Stimulated activated naive CD8-positive, alpha-beta T cell treated with anti-CD3 and anti-CD28 coated beads, Interleukin-15, amount 100 ng/mL, for 72 hours (primary cell): ENCODE measurements around the gene FKBP1A.
"Not testable (repeated sequence)": the region's sequence is repeated elsewhere in the genome, so short reads cannot be mapped to it uniquely, and the experiment has no call there.

Source experiments
- ATAC-seq: fragments of 150-1000 bp; cut with Tn5 transposase; 2 replicates; pipeline ENCODE4 v1.10.0; 2021; ENCODE audit warnings: mild to moderate bottlenecking, moderate library complexity
- DNase-seq, 2 donors: peaks; one replicate each; pipeline ENCODE4 v3.0.0; 2021 to 2022
- H3K27ac Mint-ChIP-seq, 2 donors: one replicate each; pipeline ENCODE4 v1.8.0; 2022; ENCODE audit warnings: mild to moderate bottlenecking in 2 of 2, mixed read lengths in 2 of 2, moderate library complexity in 2 of 2
- H3K27me3 Mint-ChIP-seq: one replicate; pipeline ENCODE4 v1.8.0; 2022; ENCODE audit warnings: mixed read lengths
- H3K4me1 Mint-ChIP-seq: one replicate; pipeline ENCODE4 v1.8.0; 2022; ENCODE audit warnings: mild to moderate bottlenecking, mixed read lengths
- H3K4me3 Mint-ChIP-seq, 2 donors: one replicate each; pipeline ENCODE4 v1.8.0; 2022; ENCODE audit warnings: mild to moderate bottlenecking in 2 of 2, mixed read lengths in 2 of 2, moderate library complexity in 1 of 2
- H3K9me3 Mint-ChIP-seq, 2 donors: one replicate each; pipeline ENCODE4 v1.8.0; 2022; ENCODE audit warnings: mixed read lengths in 2 of 2

FKBP1A gene

GRCh38 chr20:1423625-1424106, 30.8 kb upstream of the FKBP1A start:
- no peak overlapping the region for H3K4me3 Mint-ChIP-seq
- H3K27ac Mint-ChIP-seq: no peak overlapping the region
- DNase-seq (no peak), ATAC-seq (peak; percentile 40)
- peaks cover 10 to 18% of the 10 kb centered on the region in 2 donors for H3K9me3 Mint-ChIP-seq
- H3K27me3 Mint-ChIP-seq: no peaks in the 10 kb centered on the region
- H3K4me1 Mint-ChIP-seq: peaks cover 13% of the 10 kb centered on the region

DNA sequence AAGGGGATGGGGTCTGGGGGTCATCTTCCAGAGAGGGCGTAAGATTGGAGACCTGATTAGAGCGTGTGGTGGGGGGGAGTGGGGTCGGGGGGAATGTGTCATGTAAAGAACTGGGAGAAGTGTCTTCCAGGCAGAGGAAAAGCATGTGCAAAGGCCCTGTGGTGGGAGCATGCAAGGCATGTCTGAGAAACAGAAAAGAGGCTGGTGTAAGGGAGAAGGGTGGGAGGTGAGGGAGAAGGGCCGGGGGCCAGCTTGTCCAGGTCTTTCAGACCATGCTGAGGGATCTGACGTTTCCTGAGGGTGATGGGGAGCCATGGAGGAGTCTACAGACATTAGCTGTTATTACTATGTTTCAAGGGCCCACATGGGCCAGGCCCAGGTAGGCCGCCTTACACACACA, 30.4 kb upstream of the FKBP1A start:
- H3K4me1 Mint-ChIP-seq: peaks cover 13% of the 10 kb centered on the region

DNA sequence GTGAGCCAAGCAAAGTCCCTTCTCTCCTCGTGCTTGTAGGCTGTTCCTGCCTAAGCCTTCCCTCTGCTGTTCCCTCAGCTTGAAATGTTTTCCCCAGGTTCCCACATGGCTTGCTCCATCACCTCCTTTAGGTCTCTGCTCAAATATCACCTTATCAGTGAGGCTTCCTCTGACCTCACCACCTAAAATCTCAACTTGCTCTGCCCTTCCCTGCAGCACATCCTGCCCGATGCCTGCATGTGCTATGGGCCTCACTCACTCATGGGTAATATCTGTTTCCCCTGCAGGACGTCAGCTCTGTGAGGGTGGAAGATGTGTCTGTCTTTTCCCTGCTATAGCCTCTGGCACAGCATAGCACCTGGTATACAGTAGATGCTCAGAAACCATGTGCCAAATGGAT, 29.9 kb upstream of the FKBP1A start:
- Mint-ChIP-seq H3K27ac (peak overlapping the region in 1 of 2 donors; percentile 70), H3K27me3 (no peaks in the 10 kb centered on the region), H3K4me3 (no peak overlapping the region), H3K9me3 (peaks cover 10 to 24% of the 10 kb centered on the region in 2 donors), H3K4me1 (peaks cover 13% of the 10 kb centered on the region)
- ATAC-seq (no peak), DNase-seq (no peak)

More for the DNA sequence above, 30.4 kb upstream of the FKBP1A start:
- Mint-ChIP-seq H3K27ac (peak overlapping the region in 1 of 2 donors; percentile 70), H3K27me3 (no peaks in the 10 kb centered on the region), H3K4me3 (no peak overlapping the region), H3K9me3 (peaks cover 10 to 23% of the 10 kb centered on the region in 2 donors)
- DNase-seq: no peak
- ATAC-seq: no peak

- Mint-ChIP-seq H3K4me1 (peaks cover 12% of the 10 kb centered on the region), H3K9me3 (peaks cover 10 to 24% of the 10 kb centered on the region in 2 donors), H3K27me3 (no peaks in the 10 kb centered on the region), H3K27ac (no peak overlapping the region), H3K4me3 (no peak overlapping the region)
- ATAC-seq (no peak), DNase-seq (no peak)
Measured at GRCh38 chr20:1420066-1420465, 27.2 kb upstream of the FKBP1A start.

DNA sequence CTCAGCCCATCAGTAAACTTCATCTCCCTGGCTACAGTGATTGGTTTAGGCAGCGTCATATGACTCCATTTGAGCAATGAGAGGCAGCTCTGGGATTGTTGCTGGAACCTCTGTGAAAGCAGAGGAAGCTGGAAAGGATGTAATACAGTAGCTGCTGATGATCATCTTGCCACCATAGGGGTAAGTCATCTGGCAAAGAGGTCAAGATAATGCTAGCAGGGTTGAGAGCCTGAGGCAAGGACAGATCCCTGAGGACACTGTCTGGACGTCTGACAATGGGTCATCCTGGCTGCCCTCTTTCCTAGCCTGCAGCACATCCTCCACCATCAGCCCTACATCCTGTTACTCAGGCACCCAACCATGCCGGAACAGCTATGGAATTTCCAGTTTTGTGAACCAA, 25.5 kb upstream of the FKBP1A start:
- Mint-ChIP-seq H3K4me1 (peaks cover 12% of the 10 kb centered on the region), H3K27ac (no peak overlapping the region), H3K27me3 (no peaks in the 10 kb centered on the region), H3K4me3 (no peak overlapping the region), H3K9me3 (peaks cover 10 to 24% of the 10 kb centered on the region in 2 donors)
- ATAC-seq (no peak), DNase-seq (no peak)

DNA sequence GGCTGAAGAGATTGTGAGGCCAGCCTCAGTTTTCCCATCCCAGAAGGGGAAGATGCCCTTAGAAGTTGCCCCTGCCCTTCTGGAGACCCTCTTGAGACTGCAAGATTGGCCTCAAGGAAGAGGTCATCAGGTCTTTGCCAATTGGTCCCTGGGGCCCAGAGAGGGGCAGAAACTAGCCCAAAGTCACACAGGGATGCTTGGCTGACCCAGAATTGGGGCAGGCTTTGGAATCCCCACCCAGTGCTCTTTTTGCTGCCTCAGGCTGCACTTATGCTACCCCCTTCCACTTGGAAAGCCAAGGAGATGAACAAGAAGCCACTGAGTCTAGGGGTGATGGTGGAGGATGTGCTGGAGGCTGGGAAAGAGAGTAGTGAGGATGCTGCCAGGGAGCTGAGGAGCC, 24.9 kb upstream of the FKBP1A start:
- Mint-ChIP-seq H3K4me1 (peaks cover 12% of the 10 kb centered on the region), H3K27ac (no peak overlapping the region), H3K27me3 (no peaks in the 10 kb centered on the region), H3K9me3 (peaks cover 10 to 24% of the 10 kb centered on the region in 2 donors), H3K4me3 (no peak overlapping the region)
- no peak for DNase-seq
- no peak for ATAC-seq

DNA sequence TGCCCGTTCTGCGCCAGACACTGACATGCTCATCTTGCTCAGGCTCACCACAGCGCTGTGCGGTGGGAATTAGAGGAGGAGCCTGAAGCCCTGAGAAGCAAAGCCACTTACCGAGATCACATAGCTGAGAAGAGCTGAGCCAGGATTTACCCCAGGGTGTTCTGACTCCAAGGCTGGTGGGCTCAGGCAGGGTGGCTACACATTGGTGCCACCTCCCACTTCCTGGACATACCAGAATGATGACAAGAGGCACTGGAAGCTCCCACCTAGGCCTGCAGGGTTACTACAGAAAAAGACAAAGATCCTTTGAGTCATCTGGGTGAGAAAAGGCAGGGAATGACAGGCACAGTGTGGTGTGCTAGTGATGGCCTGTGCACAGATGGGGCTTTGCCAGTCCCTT, 24.4 kb upstream of the FKBP1A start:
- Mint-ChIP-seq H3K27me3 (no peaks in the 10 kb centered on the region), H3K27ac (no peak overlapping the region), H3K4me3 (no peak overlapping the region), H3K4me1 (peaks cover 12% of the 10 kb centered on the region), H3K9me3 (peaks cover 10 to 24% of the 10 kb centered on the region in 2 donors)
- no peak for ATAC-seq
- DNase-seq: no peak

GRCh38 chr20:1415667-1416468, 23.0 kb upstream of the FKBP1A start:
- no peak overlapping the region for H3K27ac Mint-ChIP-seq
- no peak for DNase-seq
- peak; percentile 76 for ATAC-seq
- H3K4me3 Mint-ChIP-seq: no peak overlapping the region
- peaks cover 12% of the 10 kb centered on the region for H3K4me1 Mint-ChIP-seq
- peaks cover 10 to 22% of the 10 kb centered on the region in 2 donors for H3K9me3 Mint-ChIP-seq
- H3K27me3 Mint-ChIP-seq: no peaks in the 10 kb centered on the region

DNA sequence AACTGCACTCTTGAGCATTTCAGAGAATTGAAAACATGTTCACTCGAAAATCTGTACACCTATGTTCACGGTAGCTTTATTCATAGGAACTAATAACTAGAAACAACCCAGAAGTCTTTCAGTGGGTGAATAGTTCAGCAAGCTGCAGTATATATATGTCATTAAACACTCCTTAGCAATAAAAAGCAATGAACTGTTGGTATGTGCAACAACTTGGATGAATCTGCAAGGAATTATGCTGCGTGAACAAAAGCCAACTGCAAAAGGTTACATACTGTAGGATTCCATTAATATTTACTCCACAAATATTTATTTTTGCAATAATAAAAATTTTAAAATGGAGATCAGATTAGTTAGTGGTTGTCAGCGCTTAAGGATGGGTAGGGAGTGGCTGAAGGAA, 22.1 kb upstream of the FKBP1A start:
- Mint-ChIP-seq H3K27me3 (no peaks in the 10 kb centered on the region), H3K27ac (no peak overlapping the region), H3K4me1 (peaks cover 12% of the 10 kb centered on the region), H3K9me3 (peaks cover 6 to 13% of the 10 kb centered on the region in 2 donors), H3K4me3 (no peak overlapping the region)
- no peak for DNase-seq
- no peak for ATAC-seq

DNA sequence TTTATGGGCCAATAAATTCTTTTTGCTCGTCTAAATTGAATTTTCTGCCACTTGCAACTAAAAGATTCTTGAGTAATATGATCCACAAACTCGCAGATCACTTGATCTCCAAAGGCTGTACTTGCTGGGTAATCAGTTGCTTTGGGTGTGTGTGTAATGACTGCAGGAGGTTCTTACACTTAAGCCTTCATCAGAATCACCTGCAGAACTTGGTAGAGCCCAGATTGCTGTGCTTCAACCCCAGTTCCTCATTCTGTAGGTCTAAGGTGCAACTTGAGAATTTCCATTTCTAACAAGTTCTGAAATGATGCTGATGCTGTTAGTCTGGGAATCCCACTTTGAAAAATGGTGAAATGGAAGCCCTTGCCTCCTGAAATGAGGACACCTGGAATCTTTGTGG, 12.9 kb upstream of the FKBP1A start:
- H3K27me3 Mint-ChIP-seq: no peaks in the 10 kb centered on the region
- peaks cover 7% of the 10 kb centered on the region for H3K4me1 Mint-ChIP-seq
- no peak for ATAC-seq
- H3K27ac Mint-ChIP-seq: no peak overlapping the region
- no peak for DNase-seq
- H3K4me3 Mint-ChIP-seq: no peak overlapping the region
- H3K9me3 Mint-ChIP-seq: peaks cover 0 to 9% of the 10 kb centered on the region in 2 donors

- H3K4me1 Mint-ChIP-seq: peaks cover 7% of the 10 kb centered on the region
- H3K4me3 Mint-ChIP-seq: no peak overlapping the region
- DNase-seq (no peak), ATAC-seq (no peak)
- H3K27me3 Mint-ChIP-seq: no peaks in the 10 kb centered on the region
- H3K27ac Mint-ChIP-seq: no peak overlapping the region
- H3K9me3 Mint-ChIP-seq: peaks cover 0 to 9% of the 10 kb centered on the region in 2 donors
Measured at GRCh38 chr20:1403624-1404023, 10.8 kb upstream of the FKBP1A start.

DNA sequence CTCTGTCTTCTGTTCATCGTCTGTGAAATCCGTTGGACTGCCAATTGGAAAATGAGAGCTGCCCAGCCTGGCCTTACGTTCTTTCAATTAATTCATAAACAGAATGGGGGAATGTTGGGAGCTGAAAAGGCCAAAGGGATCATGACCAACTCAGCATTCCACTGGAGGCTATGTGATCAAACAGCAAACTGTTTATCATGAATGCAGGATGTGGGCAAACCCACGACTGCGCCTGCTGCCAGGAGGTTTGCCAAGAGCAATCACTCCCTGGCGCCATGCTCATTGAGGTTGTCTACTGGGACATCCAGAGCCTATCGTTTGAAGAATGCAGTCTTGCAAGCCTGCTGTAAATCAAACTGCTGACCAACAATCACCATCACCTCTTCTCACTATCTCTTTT, 9.3 kb upstream of the FKBP1A start:
- Mint-ChIP-seq H3K4me3 (no peak overlapping the region), H3K9me3 (peaks cover 2 to 9% of the 10 kb centered on the region in 2 donors), H3K27me3 (no peaks in the 10 kb centered on the region), H3K4me1 (peaks cover 8% of the 10 kb centered on the region), H3K27ac (no peak overlapping the region)
- DNase-seq: no peak
- ATAC-seq: no peak

GRCh38 chr20:1401451-1401907, 8.6 kb upstream of the FKBP1A start:
- no peak for DNase-seq
- peaks cover 9% of the 10 kb centered on the region in 2 donors for H3K9me3 Mint-ChIP-seq
- H3K27me3 Mint-ChIP-seq: no peaks in the 10 kb centered on the region
- H3K27ac Mint-ChIP-seq: no peak overlapping the region
- H3K4me1 Mint-ChIP-seq: peaks cover 15% of the 10 kb centered on the region
- no peak overlapping the region for H3K4me3 Mint-ChIP-seq
- no peak for ATAC-seq

DNA sequence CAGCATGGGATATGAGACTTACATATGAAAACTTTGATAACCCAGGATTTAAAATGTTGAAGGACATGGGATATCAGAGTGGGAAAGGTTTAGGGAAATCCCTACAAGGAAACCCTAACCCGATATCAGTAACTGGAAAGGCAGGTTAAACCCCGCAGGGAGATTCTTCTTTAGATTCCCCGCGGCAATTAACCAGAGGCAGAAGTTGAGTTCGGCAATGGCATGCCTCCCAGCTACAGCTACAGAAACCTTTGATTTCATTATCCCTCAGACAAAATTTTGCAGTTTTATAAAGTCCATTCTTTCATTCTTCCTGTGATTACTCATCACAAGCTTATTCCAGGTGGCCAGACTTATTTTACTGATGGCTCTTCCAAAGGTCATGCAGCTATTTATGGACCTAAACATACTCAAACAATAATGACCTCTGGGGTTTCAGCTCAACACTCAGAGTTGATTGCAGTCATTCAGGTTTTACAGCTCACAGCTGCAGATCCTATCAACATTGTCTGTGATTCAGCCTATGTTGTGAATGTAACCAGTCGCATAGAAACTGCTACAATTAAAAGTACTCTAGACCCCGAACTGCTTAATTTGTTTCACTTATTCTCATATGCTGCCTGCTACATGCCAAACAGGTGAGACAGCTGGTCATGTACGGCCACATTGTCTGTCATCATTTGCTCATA, 7.0 kb upstream of the FKBP1A start:
- H3K27ac Mint-ChIP-seq, H3K27me3 Mint-ChIP-seq, ATAC-seq, DNase-seq, H3K9me3 Mint-ChIP-seq, H3K4me3 Mint-ChIP-seq: not testable (repeated sequence)
- peaks cover 15% of the 10 kb centered on the region for H3K4me1 Mint-ChIP-seq

- H3K4me1 Mint-ChIP-seq: peaks cover 25% of the 10 kb centered on the region
- H3K4me3 Mint-ChIP-seq, H3K27me3 Mint-ChIP-seq, ATAC-seq, DNase-seq, H3K27ac Mint-ChIP-seq, H3K9me3 Mint-ChIP-seq: not testable (repeated sequence)
Measured at GRCh38 chr20:1398185-1398584, 5.3 kb upstream of the FKBP1A start.

- Mint-ChIP-seq H3K4me1 (peaks cover 27% of the 10 kb centered on the region), H3K4me3 (no peak overlapping the region), H3K9me3 (peaks cover 3 to 10% of the 10 kb centered on the region in 2 donors), H3K27ac (no peak overlapping the region), H3K27me3 (no peaks in the 10 kb centered on the region)
- no peak for DNase-seq
- no peak for ATAC-seq
Measured at GRCh38 chr20:1397710-1398109, 4.9 kb upstream of the FKBP1A start.
